B cell (primary cell): ENCODE results near the gene VSIG10L2.

Source experiments
- CTCF ChIP-seq: fragments of 200-600 bp; IDR thresholded peaks from one replicate; pipeline ENCODE4 v1.8.0; 2022; ENCODE audit warnings: antibody characterized with exemption, mild to moderate bottlenecking
- EZH2 ChIP-seq: IDR thresholded peaks from 2 replicates; pipeline ENCODE4 v1.6.1; 2012; ENCODE audit warnings: borderline replicate concordance, low read depth, mild to moderate bottlenecking, moderate library complexity, low read length; ENCODE audit not compliant: insufficient read depth, poor library complexity, severe bottlenecking

GRCh38 chr11:125932301-125932700, 13.5 kb upstream of the VSIG10L2 start:
- TF ChIP-seq CTCF (no peak), EZH2 (no peak)
